Suppressor macrophage treated with lipopolysaccharide for 1 hour (primary cell): ENCODE results near the gene TPP1.

ENCODE experiments used
- DNase-seq, 3 donors: peaks; one replicate each; pipeline ENCODE4 v3.0.0-alpha.2; 2020 to 2022

Gene TPP1

DNA sequence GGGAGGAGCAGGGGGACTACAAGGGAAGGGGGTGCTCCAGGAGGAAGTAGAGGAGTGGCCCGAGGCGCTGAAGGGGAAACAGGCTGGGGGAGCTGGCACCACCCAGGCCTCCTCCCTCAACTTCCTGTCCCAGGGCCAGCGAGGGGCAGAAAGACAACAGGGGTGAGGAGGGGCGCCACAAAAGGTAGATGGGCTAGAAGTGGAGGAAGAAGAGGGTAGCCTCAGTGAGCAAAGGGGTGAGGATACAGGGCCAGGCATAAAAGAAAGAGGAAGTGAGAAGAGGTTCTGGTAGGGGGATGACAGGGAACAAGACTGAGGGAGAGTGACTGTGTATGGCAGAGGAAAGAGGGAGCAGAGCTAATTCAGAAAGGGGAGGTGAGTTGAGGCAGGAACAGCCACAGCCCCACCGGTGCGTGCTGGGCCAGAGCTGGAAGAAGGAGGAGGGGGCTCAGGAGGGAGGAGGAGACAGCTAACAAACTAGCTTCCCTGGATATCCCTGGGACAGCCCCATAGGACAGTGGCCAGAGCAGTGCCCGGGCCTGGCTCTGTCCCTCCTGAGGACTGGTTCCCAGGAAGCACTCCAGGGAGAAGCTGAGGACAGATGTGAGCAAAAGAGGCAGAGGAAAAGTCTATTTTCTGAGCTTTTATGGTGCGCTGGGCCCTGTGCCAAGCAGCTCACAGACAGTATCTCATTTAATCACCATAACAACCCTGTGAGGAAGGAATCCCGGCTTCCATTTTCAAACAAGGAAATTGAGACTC is 27.9 kb upstream of the TPP1 start:
- DNase-seq, result peak; percentile 48 to 62 (median 56)

DNA sequence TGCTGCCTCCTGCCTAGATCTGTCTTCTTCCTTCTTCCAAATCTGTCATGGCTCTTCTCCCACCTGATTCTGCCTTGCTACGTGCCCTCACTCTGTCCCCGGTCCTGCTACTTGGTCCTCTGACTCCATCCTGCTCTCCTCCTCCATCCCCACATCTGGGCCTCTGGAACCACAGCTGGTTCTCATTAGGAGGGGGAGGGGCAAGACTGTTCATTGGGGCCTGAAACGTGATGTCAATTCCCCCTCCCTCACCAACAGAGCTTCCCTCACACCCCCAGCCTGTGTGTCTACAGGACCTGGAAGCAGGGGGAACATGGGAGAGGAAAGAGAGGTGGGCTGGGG is 27.3 kb upstream of the TPP1 start:
- no peak for DNase-seq

DNA sequence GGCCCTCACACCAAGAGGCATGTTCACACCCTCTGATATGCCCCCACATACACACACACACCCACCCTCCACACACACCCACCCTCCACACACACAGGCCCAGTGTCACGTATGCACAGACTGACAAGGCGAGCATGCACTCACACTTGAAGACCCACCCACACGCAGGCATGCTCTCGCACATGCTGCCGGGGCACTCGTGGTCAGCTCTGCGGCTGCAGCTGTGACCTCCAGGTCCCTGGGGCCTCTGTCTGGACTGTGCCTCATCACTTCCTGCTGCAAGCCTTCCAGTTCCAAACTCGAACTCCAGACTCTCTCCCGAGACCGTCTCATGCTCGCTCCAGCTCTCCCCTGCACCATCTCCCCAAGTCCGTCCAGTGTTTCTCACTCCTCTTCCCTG is 26.8 kb upstream of the TPP1 start:
- DNase-seq, result peak; percentile 32 to 41 (median 37)

DNA sequence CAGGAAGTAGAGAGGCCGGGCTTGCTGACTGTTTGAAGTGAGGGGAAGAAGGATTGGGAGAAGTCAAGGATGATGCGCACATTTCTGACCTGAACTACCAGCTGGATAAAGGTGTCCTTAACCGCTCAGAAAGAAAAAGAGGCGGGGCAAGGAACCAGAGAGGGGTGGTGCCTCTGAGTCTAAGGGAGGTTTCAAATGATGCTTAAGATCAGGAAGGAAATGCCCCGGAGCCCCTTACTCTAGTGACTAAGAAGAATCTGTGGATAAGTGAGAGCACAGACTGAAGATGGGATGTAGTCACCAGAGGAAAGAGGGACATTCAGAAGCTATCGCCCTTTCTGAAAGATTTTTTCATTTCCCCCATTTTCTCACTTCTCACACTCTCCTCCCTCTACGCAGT is 23.7 kb upstream of the TPP1 start:
- DNase-seq, result no peak

DNA sequence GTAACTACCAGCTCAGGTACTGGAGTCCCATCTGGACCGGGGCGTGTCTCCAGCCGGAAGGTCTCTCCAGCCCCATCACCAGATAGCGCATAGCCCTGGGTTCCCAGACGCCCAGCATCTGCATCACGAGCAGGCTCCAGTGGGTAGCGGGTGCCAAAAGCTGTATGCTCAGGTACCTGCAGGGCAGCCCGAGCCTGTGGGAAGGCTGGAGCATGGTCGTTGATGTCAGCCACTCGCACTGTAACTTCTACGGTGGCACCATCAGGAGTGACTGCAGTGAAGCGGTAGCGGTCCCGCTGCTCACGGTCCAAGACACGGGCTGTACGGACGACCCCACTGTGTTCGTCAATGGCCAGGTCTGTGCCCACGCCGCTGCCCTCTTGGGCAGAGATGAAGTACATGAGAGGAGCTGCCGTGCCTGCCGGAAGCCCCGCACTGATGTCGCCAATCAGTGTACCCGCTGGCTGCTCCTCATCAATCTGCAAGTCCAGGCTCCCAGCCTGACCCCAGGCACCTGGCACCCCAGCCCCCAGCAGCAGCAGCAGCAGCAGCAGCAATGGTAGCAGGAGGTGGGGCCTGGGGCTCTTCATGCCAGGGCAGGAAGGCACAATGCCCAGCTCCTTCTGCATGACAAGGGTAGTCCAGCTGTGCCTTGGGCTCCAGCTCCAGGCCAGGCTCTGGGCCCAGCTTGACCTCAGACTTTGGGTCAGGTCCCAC is 21.9 kb upstream of the TPP1 start:
- DNase-seq, result no peak

DNA sequence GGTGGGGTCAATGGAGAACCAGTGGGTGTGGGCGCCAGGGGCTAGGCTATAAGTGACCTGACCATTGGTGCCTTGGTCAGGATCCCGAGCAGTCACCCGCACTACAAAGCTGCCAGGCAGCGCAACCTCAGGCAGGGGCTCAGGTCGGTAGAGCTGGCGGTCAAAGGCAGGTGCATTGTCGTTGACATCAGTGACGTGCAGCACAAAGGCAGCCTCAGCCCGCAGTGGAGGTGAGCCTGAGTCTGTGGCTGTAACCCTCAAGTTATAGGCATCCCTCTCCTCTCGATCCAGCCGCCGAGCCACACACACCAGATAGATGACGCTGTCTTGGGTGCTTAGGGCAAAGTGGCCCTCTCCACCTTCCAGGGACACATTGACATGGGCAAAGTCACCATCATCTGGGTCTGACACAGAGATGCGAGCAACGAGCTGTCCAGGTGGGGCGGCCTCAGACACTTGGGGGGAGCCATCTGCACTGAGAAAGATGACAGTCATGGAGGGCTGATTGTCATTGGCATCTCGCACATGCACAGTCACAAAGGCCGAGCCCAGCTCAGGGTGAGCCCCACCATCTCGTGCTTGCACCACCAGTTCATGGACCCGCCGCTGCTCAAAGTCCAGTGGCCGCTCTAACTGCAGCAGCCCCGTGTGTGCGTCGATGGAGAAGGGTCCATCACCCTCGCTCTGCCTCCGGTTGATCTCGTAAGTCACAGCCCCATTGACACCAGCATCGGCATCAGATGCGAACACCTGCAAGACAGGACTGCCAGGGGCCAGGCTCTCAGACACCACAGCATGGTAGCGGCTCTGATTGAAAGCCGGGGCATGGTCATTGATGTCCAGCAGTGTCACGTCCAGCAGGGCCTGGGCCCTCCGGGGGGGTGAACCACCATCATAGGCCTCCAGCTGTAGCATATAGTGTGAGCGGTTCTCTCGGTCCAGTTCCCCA is 21.1 kb upstream of the TPP1 start:
- DNase-seq, result no peak

DNA sequence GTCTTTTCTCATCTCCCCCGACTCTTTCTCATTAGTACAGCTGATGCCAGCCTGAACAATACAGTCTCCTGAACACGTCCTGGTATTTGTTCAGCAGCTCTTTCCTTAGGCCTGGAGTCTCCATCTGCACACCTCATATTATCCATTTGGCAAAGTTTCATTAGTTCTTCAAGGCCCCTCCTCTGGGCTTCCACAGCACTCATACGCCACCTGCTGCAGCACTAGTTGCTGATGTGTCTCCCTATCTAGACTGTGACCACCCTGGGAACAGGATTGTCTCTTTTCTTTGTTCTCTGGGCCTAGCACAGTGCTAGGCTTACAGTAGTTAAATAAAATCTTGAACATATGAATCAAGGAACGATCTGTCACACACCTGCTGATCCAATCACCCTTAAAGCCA is 19.2 kb upstream of the TPP1 start:
- DNase-seq, result no peak

DNA sequence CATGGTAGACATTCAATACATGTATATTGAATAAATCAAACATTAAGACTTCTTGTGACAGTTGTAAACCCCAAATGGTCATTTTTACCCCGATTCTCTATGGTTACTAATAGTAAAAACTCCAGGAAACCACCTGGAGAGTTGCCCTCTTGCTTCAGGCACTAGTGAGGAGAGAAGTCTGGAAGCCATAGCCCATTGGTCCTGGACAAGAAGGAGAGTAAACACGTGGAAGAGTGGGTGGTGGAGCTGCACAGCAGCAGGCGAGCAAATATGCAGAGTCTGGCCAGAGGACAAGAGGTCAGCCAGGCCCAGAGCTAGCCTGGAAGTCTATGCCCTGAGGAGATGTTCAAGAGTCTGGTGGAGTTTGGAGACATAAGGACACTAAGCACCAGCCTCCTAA is 18.6 kb upstream of the TPP1 start:
- DNase-seq, result no peak

DNA sequence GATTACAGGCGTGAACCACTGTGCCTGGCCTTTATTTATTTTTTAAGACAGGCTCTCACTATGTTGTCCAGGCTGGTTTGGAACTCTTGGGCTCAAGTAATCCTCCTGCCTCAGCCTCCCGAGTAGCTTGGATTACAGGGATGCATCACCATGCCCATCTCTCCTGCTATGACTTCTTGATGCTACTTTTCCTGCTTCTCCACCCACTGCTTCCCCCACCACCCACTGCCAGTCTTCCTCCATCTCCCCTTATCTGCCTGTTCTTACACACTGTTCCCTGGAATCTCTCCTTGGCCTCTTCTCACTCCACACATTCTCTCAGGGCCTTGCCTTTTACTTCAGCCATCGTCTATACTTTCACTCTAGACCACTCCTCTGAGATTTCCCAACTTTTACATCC is 17.3 kb upstream of the TPP1 start:
- DNase-seq, result no peak

DNA sequence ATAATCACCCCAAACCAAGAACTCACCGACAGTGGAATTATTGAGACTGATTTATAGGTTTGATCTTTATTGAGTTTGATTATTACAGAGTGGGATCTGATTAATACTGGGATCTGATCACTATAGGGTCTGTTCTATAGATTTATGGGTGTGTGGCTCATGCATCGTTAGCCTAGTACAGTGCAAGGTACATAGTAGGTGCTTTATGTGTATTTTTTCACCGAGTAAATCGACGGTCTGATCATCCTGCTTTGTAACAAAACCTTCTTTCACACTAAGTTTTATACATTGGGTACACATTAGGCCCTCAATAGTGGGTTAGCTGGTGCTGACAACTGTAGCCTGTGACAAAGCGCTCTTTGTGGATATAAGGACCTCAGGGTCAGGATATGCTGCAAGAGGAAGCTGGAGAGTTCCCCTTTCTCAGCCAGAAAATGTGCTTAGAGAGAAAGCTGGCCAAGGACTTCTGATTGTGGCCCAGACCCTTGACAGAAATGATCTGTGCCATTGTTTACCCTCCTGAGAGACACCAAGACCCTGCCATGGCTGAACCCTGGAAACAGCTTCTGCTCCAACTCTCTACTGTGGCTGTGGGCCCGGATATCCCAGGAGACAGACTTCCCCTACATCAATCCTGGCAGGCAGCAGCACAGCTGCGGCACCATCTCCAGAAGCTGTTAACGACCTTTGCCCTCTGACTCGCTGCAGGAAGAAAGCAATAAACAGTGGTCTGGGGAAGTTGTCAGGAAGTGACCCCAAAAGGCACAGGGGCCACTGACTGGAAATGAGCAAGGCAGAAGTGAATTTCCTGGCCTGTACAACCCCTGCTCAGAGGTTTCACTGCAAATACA is 16.1 kb upstream of the TPP1 start:
- peak; percentile 70 to 76 (median 76) for DNase-seq

DNA sequence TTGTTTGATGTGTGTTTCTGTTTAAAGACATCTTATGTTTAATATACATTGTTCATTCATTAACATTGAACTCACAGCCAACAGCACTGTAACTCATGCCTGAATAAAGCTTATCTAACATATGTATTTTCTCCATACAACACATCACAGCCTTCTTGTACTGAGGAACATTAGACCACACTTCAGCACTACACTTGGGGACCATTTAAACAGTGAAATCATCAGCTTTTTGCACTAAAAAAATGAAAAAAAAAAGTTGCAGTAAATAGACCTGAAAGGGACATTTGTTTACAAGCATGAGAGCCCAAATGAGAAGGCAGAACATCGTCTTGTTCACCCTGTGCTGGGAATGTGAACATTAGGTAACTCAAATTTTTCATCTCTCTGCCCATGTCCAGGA is 15.3 kb upstream of the TPP1 start:
- no peak for DNase-seq

DNA sequence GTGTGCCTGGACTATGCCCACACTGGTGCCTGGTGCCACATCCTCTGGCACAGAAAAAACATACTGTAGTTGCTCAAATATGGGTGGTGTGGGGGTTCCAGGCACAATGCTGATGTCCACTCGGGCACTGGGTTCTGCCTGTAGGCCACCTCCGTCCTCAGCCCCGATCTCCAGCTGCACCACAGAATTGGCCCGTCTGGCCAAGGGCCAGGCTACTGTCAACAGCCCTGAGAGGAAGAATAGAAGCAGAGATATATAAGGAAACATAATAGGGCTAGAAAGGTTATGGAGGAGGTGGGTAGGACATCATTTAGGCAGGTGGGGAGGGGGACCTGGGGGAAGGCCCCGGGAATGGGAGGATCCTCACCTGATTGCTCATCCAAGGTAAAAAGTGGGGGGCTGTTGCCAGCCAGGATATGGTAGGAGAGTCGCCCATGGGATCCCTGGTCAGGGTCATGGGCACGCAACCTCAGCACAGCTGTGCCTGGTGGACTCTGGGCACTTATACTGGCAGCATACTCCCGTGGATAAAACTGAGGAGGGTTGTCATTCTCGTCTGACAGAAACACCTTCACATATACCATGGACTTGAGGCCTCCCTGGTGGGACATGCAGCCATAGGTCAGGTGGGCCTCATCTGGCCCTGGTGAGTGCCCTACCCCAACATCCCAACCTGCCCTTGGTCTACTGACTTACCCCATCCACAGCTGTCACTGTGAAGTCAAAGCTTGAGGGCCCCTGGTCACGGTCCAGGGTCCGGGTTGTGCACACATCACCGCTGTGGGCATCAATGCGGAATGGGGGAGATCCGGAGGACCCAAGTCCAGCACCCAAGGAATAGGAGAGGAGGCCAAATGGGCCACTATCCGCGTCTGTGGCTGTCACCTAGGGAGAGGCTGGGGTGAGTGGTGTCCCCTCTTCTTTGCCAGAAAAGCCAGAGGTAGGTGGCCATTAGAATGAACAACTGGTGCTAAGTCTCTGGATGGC is 14.5 kb upstream of the TPP1 start:
- DNase-seq, result no peak

DNA sequence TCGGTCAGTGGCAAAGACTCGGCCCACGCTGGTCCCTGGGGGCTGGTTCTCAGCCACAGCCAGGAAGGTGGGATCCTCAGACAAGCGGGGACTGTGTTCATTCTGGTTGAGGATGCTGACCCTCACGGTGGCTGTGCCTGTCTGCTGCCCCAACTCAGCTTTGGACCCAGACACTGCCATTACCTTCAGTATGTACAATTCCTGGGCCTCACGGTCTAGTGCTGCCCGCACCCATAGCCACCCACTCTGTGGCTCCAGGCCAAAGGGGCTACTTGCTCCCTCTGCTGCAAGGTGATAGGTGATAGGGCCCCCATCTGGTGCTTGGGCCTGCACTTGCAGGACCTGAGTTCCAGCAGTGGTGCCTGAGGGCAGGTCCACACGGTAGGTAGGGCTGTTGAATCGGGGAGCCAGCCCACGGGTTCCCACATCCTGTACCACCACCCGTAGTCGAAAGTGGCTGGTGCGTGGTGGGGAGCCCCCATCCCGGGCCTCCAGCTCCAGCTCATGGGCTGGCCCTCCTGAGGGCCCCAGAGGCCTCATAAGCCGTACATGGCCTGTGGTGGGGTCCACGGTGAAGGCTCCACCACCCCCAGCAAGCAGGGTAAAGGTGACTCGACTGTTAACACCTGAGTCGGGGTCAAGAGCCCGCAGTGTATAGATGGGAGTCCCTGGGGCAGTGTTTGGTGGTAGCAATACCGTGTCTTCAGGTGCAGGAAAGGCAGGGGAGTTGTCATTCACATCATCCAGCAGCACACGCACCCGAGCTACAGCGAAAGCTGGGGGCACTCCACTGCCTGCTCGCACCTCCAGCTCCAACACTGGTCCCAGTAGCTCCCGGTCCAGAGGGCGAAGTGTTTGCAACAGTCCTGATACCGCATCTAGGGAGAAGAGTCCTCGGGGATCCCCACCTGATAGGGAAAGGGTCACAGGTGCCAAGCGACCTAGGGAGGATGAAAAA is 13.2 kb upstream of the TPP1 start:
- DNase-seq, result no peak

DNA sequence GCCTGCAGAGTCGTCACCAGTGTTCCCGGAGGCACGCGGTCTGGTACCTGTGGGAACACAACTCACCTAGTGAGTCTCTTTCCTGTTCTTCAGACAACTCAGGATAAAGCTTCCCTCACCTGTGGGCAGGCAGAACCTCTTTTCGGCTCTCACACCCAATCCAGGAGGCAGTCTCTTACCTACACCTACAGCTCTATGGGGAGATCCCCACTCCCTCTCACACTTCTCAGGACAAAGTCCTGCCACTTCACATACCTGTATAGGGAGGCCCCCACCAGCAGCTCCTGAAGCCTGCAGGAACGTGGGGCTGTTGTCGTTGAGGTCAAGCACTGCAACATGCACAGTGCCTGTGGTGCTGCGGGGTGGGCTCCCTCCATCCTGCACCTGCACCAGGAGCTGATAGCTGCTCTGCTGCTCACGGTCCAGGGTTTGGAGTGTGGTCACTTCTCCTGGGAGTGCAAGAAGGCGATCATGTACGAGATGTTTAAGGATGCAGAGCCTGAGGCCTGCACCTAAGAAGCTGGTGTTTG is 12.2 kb upstream of the TPP1 start:
- DNase-seq, result no peak

DNA sequence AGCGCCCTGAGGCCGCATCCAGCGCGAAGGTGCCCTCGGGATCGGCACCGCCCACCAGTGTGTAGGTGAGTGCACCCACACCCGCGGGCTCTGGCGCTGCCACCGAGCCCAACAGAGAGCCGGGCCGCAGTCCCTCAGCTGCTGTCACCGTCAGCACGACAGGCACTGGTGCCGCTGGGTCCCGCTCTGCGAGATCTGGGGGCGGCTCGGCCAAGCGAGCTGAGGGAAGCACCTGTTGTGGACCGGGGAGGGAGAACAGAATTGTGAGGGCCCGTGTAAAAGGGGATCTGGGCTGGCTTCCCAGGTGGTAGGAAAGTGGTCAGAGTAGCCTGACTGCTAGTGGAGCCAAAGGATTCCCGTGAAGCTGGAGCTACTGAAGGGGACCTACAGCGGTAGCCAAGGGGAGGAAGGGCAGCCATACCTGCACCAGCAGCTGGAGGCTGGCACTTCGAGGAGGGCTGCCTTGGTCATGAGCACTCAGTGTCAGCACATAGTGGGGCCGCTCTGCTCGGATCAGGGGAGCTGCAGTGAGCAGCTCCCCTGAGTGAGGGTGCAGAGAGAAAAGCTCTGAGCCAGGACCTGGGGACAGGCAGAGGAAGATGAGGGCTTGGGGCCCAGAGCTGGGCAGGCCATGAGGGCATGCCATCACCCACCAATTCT is 11.5 kb upstream of the TPP1 start:
- no peak for DNase-seq

DNA sequence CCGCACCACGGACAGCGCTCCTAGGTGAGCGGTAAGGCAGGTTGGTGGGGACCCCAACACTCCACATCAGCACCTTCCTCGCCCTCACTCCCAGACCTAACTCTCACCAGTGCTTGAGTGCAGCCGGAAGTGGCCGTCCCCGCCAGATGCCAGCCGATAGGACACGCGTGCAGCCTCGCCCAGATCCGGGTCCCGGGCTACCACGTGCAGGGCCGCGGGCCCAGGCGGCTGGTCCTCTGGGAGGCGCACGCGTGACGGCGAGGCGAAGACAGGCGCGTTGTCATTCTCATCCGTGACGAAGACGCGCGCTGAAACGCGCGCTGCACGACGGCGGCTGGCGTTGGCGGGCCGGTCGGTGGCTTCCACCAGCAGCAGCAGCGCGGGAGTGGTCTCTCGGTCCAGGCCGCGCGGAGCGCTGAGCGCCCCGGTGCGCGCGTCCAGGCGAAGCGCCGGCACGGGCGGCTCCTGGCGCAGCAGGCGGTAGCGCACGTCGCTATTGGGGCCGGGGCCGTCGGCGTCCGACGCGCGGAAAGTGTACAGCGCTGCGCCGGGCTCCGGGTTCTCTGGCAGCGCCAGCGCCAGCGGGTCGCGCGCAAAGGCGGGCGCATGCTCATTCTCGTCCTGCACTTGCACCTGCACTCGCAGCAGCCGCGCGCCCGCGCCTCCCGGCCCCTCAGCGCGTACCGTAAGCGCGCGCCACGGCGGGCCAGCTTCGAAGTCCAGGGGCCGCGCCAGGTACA is 10.8 kb upstream of the TPP1 start:
- no peak for DNase-seq

DNA sequence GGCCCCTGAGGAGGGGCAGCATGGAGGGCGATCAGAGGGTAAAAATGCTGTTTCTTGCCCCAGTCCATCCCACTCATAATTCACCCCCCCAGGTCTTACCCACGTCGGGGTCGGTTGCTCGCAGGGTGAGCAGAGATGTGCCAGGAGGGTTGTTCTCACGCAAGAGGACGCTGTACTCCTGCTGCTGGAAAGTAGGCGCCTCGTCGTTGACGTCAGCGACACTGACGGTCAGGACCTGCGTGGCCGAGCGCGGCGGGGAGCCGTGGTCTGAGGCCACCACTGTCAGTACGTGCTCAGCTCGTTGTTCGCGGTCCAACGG is 10.3 kb upstream of the TPP1 start:
- no peak for DNase-seq

DNA sequence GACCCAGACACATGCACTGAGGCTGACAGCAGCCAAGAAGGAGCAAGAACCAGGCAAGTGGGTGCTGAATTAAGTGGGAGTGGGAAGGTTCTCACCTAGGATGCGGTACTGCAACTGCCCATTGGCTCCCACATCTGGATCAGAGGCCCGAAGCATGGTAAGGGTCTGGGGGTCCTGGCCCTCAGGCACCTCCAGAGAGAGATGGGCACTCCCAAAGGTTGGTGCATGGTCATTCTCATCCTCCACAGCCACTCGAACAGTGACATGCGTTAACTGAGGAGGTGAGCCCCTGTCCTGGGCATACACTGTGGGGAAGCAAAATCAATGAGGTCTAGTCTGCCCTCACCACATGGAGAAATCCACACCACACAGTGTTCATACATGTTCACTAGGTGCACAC is 9.3 kb upstream of the TPP1 start:
- no peak for DNase-seq

DNA sequence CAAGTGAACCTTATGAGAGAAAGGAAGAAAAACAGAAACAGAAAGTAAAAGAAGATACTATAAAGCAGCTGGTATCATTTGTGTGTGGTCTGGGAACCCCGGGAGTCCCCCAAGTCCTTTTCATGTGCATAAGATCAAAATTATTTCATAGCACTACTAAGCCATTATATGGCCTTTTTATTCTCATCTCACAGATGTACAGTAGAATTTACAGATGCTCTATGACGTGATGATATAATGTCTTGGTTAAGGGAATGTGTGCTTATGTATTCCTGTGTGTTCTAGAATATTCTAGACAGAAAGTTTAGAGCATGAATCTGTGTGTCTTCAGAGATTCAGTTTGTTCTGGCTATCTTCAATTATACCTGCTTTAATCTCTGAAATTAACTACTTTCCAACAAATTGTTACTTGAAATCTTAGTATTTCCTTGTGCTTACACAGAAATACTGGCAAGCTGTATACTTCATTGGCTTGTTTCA is 8.6 kb upstream of the TPP1 start:
- peak; percentile 36 to 54 (median 43) for DNase-seq
